Activated CD8-positive, alpha-beta memory T cell treated with anti-CD3 and anti-CD28 coated beads, Interleukin-2, amount 50 U/mL, for 4 hours (primary cell): ENCODE results near the gene PKD1.

ENCODE experiments used
- DNase-seq: peaks from one replicate; pipeline ENCODE4 v3.0.0-alpha.2; 2020

The PKD1 gene

GRCh38 chr16:2167068-2167638 lies 31.5 kb upstream of the PKD1 start:
- DNase-seq: no peak

- DNase-seq: no peak
Measured at GRCh38 chr16:2166263-2167067, 30.8 kb upstream of the PKD1 start.

- no peak for DNase-seq
Measured at GRCh38 chr16:2165861-2166260, 30.2 kb upstream of the PKD1 start.

- no peak for DNase-seq
Measured at GRCh38 chr16:2163211-2163881, 27.6 kb upstream of the PKD1 start.

- no peak for DNase-seq
Measured at GRCh38 chr16:2162676-2163118, 27.0 kb upstream of the PKD1 start.

GRCh38 chr16:2161911-2162310 lies 26.2 kb upstream of the PKD1 start:
- DNase-seq: no peak

GRCh38 chr16:2160915-2161551 lies 25.3 kb upstream of the PKD1 start:
- DNase-seq: no peak

GRCh38 chr16:2159175-2159838 lies 23.6 kb upstream of the PKD1 start:
- DNase-seq: no peak

- DNase-seq: no peak
Measured at GRCh38 chr16:2158262-2158638, 22.6 kb upstream of the PKD1 start.

- DNase-seq: no peak
Measured at GRCh38 chr16:2157480-2158261, 22.0 kb upstream of the PKD1 start.

- no peak for DNase-seq
Measured at GRCh38 chr16:2156849-2157224, 21.1 kb upstream of the PKD1 start.

GRCh38 chr16:2155977-2156848 lies 20.5 kb upstream of the PKD1 start:
- no peak for DNase-seq

GRCh38 chr16:2155091-2155950 lies 19.6 kb upstream of the PKD1 start, which contains the start of gene TRAF7:
Gene TRAF7 (plus strand): TSS chr16:2155782. CDS start chr16:2163921, 8,139 bp downstream.
- peak; percentile 96 for DNase-seq

GRCh38 chr16:2154533-2155090 lies 18.9 kb upstream of the PKD1 start:
- DNase-seq: no peak

GRCh38 chr16:2152695-2153506 lies 17.2 kb upstream of the PKD1 start:
- no peak for DNase-seq

GRCh38 chr16:2151188-2152091 lies 15.7 kb upstream of the PKD1 start:
- DNase-seq: no peak

GRCh38 chr16:2150418-2151187 lies 14.9 kb upstream of the PKD1 start:
- DNase-seq: no peak
